Upper lobe of left lung (tissue), 4 donors: ENCODE results near the gene VIPR1.

Experiments
- CTCF ChIP-seq, 6 experiments: fragments of 450-650 bp in 4 of 6; fragments of 200-600 bp in 2 of 6; sonication (generic) in 2 of 6; IDR thresholded peaks; one replicate each; pipeline ENCODE4 v1.5.1; 2016 to 2019; ENCODE audit warnings: antibody characterized with exemption in 6 of 6
- EP300 ChIP-seq, 4 donors: sonication (generic); formaldehyde crosslinking; IDR thresholded peaks; one replicate each; pipeline ENCODE4 v1.5.1; 2017; ENCODE audit warnings: antibody characterized with exemption in 4 of 4, control low read depth in 2 of 4
- POLR2A ChIP-seq, 4 donors: fragments of 450-650 bp; IDR thresholded peaks; one replicate each; pipeline ENCODE4 v1.5.1; 2016 to 2017; ENCODE audit warnings: antibody characterized with exemption in 4 of 4, mild to moderate bottlenecking in 2 of 4
- POLR2AphosphoS5 ChIP-seq, 2 donors: sonication (generic); formaldehyde crosslinking; IDR thresholded peaks; one replicate each; pipeline ENCODE4 v1.5.1; 2017; ENCODE audit warnings: antibody characterized with exemption in 2 of 2

- TF ChIP-seq CTCF (IDR thresholded peaks at IDR 0.05) (no peak), POLR2A (IDR thresholded peaks at IDR 0.05) (no peak), EP300 (IDR thresholded peaks at IDR 0.05) (no peak), POLR2AphosphoS5 (IDR thresholded peaks at IDR 0.05) (peak in 1 of 2 donors; percentile 20)
Observed at GRCh38 chr3:42510325-42510724, 7.9 kb downstream of the VIPR1 start.
